Right forelimb (tissue), 1 donor: Measurements from ENCODE around the gene ABO.
A peak's percentile ranks its signal among the peaks of the same experiment; 100 is the strongest.
"Not testable (repeated sequence)": the region's sequence is repeated elsewhere in the genome, so short reads cannot be mapped to it uniquely, and the experiment has no call there.

Source experiments
- DNase-seq: peaks from one replicate; pipeline ENCODE4 v3.0.0-alpha.2; 2018

Gene ABO

GRCh38 chr9:133275105-133276000, at the start of gene ABO:
TSS of gene ABO (minus strand) at chr9:133275201.
- DNase-seq, result peak; percentile 54

GRCh38 chr9:133323991-133324703, 49.1 kb upstream of the ABO start:
- peak; percentile 24 for DNase-seq

DNA sequence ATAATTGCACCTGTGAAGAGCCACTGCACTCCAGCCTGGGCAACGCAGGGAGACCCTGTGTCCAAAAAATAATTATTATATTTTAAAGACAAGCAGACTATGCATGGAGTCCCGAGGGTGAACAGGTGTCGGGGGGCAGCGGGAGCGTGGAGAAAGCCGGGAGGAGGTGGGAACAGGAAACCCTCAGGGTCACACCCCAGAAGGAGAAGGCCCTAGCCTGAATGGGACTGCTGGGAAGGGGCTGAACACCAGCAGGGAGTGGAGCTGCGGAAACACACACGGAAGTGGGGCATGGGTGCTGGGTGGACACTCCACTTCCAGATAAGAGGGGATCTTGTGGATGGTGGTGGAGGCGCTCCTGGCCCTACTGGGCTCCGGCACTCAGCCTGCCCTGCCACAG, 48.2 kb upstream of the ABO start:
- peak; percentile 19 for DNase-seq

DNA sequence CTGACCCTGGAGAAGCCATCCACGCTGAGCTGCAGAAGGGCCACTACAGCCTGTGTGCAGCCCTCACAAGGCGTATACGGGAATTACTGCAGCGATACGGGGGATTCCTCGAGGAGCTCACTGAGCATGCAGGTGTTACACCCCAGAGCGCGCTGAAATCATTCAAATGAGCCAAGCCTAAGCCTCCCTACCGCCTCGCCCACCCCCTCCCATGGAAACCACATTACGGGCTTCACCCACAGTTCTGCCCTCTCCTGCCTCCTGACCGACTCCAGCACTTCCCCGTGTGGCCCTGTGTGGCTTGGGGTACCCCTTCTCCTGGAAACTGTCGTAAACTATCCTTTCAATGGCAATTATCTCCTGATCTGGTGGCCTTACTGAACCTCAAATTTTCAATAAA, 47.7 kb upstream of the ABO start:
- DNase-seq, result no peak

DNA sequence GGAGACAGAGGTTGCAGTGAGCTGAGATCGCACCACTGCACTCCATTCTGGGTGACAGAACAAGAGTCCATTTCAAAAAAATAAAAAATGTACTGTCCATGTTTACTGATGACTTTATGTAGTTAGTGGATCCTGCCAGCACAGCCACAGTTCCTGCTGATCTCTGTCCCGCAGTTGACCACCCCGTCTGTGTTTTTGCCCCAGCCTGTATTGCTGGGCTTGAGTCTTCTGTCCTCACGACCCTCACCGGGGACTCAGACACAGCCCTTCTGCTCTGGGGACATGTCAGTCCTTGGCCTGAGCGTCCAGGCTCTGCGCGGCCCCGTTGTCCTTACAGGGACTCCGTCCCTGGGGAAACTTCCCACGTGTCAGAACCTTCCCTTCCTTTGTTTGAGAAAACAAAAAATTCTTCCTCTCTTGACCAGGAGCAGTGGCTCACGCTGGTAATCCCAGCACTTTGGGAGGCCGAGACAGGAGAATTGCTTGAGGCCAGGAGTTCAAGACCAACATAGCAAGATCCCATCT, 46.5 kb upstream of the ABO start:
- peak; percentile 4 for DNase-seq

GRCh38 chr9:133320421-133320881, 45.5 kb upstream of the ABO start:
- no peak for DNase-seq

- not testable (repeated sequence) for DNase-seq
These were observed 42.5 kb upstream of the ABO start for GRCh38 chr9:133317551-133317950.

DNA sequence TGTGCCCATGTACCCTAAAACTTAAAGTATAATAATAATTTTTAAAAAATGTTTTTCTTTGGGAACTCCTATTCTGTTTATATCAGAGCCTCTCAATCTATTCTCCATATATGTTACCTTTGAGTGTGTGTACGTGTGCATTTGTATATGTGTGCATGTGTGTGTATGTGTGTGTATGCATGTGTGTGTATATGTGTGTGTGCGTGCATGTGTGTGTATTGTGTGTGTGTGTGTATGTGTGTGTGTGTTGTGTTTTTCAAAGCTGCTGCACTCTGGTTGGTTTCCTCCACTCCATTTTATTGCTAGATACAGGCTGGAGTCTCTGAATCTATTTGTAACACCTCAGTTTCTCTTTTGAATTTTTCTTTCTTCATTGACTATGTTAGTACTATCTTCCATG, 41.0 kb upstream of the ABO start:
- no peak for DNase-seq

- DNase-seq, result no peak
These were observed 34.6 kb upstream of the ABO start for GRCh38 chr9:133309608-133310007.

- DNase-seq, result no peak
These were observed 32.3 kb upstream of the ABO start for GRCh38 chr9:133307301-133307700.

- DNase-seq, result no peak
These were observed 31.5 kb upstream of the ABO start for GRCh38 chr9:133306242-133307204.

DNA sequence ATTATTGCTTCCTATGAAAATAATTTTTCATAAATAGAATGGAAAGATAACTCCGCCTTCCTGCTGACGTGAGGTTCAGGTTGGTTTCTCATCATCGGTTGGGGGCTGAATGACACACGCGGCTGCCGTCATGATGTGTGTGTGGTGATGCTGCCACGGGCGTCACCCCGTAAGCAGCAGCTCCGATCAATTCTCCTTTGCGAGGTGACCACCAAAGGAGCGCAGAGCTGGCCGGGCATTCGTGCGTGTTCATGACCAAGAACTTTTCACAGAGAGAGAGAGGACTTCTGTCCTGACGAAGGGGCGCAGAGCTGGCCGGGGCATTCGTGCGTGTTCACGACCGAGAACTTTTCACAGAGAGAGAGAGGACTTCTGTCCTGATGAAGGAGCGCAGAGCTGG, 30.7 kb upstream of the ABO start:
- DNase-seq, result no peak

DNA sequence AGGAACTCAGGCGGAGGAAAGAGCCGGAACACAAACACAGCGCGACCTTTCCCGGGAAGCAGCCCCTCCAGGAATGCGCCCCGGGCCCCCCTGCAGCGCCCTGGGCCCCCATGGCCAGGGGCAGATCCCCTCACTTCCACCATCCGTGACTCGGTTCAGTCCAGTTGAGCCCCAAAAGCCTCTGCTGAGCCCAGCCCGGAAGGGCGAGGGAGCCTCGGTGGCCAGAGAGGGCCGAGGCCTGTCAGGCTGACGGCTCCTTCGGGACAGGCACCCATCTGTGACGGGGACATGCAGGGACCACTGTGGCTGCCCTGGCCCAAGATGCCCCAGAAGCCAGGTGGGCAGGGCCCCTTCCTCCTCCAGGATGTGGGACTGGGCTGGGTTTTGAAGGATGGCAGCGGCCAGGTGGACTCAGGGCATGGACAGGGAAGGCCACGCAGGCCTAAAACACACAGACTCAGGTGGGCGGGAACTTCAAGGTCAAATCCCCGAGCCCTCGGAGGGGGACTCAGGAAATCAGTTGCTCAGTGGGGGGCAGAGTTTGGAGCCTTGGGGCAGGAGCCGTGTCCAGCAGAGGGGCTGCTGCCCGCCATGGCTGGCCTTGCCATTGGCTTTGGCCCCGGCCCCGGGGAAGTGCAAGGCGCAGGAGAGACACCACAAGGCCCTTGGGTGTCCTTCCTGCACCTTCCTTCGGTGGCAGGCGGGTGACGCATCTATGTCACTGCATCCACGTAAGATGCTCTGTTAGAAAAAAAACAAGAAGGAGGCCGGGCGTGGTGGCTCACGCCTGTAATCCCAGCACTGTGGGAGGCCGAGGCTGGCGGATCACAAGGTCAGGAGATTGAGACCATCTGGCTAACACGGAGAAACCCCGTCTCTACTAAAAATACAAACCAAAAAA, 29.7 kb upstream of the ABO start:
- no peak for DNase-seq

DNA sequence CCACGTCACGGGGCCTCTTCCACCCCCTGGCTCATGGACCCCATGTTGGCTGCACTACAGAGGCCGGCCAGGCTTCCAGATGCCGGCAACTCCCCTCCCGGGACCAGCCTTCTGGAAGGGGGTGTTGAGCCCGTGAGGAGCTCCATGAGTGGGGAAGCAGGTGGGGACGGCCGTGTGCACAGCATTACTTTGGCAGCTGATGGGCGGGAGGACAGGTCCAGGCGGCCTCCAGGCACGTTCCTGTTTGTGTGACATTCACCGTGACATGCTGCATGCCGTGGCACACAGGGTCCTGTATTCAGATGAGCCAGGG, 29.1 kb upstream of the ABO start:
- DNase-seq, result no peak

GRCh38 chr9:133303266-133304157, 28.5 kb upstream of the ABO start:
- DNase-seq, result no peak

- no peak for DNase-seq
These were observed 26.5 kb upstream of the ABO start for GRCh38 chr9:133301253-133302230.

DNA sequence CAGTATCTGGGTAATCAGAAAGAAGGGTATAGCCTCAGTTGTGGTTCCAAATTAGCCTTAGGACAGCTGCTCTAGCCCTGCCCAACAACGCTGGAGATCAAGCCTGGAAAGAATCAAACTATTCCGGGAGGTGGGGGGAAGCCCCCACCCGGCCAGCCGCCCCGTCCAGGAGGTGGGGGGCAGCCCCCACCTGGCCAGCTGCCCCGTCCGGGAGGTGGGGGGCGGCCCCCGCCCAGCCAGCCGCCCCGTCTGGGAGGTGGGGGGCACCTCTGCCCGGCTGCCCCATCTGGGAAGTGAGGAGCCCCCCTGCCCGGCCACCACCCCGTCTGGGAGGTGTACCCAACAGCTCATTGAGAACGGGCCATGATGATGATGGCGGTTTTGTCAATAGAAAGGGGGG, 25.0 kb upstream of the ABO start:
- DNase-seq, result not testable (repeated sequence)

- no peak for DNase-seq
These were observed 19.3 kb upstream of the ABO start for GRCh38 chr9:133294257-133294656.

- DNase-seq, result no peak
These were observed 15.8 kb upstream of the ABO start for GRCh38 chr9:133290751-133291302.
